Panc1 (cell line): Measurements from ENCODE around the gene CREB5. TPM values are rescaled to one million over a fixed set of nuclear protein-coding genes. Genes with fewer than 3 reads are reported as not detected.

Source experiments
- ATAC-seq: fragments of 200-7000 bp; cut with Tn5 transposase; 2 replicates; pipeline ENCODE4 v1.9.1; 2020; ENCODE audit warnings: mild to moderate bottlenecking, moderate library complexity
- BruUV-seq: library from RNA; stranded (reverse); fragments of 400-500 nt; replicated peaks from 2 replicates; lab custom pipeline; 2021; lab: Mats Ljungman, UMichigan
- CTCF ChIA-PET: fragments of 300-600 bp; sonication (Branson Sonifier 250); formaldehyde crosslinking; loops from one replicate; lab custom pipeline; 2022; ENCODE audit warnings: antibody characterized with exemption; lab: Charles Lee
- POLR2A ChIA-PET: fragments of 300-600 bp; sonication (Branson Sonifier 250); formaldehyde crosslinking; loops from one replicate; lab custom pipeline; 2022; ENCODE audit warnings: antibody characterized with exemption; lab: Charles Lee
- DNase-seq: peaks from one replicate; pipeline ENCODE4 v3.0.0-alpha.2; 2010; ENCODE audit warnings: low read depth, low spot score
- H3K27ac ChIP-seq: 2 replicates; pipeline ENCODE4 v1.5.1; 2011; ENCODE audit warnings: mild to moderate bottlenecking, low read length, inconsistent platforms
- H3K27me3 ChIP-seq: fragments of 200-500 bp; sonication (Bioruptor generic); 2 replicates; pipeline ENCODE4 v1.6.0; 2014; ENCODE audit warnings: low read length, inconsistent platforms; ENCODE audit not compliant: control insufficient read depth, insufficient read depth
- H3K36me3 ChIP-seq: fragments of 200-500 bp; sonication (Bioruptor generic); 2 replicates; pipeline ENCODE4 v1.5.1; 2014; ENCODE audit warnings: inconsistent platforms, mild to moderate bottlenecking, low read length, moderate library complexity; ENCODE audit not compliant: control insufficient read depth, insufficient read depth
- H3K4me1 ChIP-seq: 2 replicates; pipeline ENCODE4 v1.5.1; 2011; ENCODE audit warnings: inconsistent platforms, mild to moderate bottlenecking, low read length, moderate library complexity; ENCODE audit not compliant: control insufficient read depth, insufficient read depth
- H3K4me3 ChIP-seq, 2 experiments: 2 replicates each; pipeline ENCODE4 v1.5.1; 2011 to 2012; ENCODE audit warnings: low read depth in 2 of 2, low read length in 2 of 2, mild to moderate bottlenecking in 2 of 2, inconsistent platforms in 1 of 2, moderate library complexity in 1 of 2
- H3K9me3 ChIP-seq: fragments of 200-500 bp; sonication (Bioruptor generic); 2 replicates; pipeline ENCODE4 v1.5.1; 2014; ENCODE audit warnings: low read depth, mild to moderate bottlenecking, inconsistent platforms, low read length, moderate library complexity; ENCODE audit not compliant: control insufficient read depth, insufficient read depth
- POLR2AphosphoS5 ChIP-seq: IDR thresholded peaks from 2 replicates; pipeline ENCODE4 v1.6.1; 2012; ENCODE audit warnings: mild to moderate bottlenecking, low read depth, low read length, moderate library complexity
- REST ChIP-seq, 2 experiments: IDR thresholded peaks; 2 replicates each; pipeline ENCODE4 v1.6.1; 2011 to 2012; ENCODE audit warnings: low read depth in 2 of 2, control low read depth in 1 of 2, low read length in 1 of 2, mild to moderate bottlenecking in 1 of 2, moderate library complexity in 1 of 2; ENCODE audit not compliant: insufficient read depth in 1 of 2
- SIN3A ChIP-seq: IDR thresholded peaks from 2 replicates; pipeline ENCODE4 v1.6.1; 2012; ENCODE audit warnings: low read depth, mild to moderate bottlenecking, low read length, moderate library complexity, borderline replicate concordance; ENCODE audit not compliant: insufficient read depth
- TCF7L2 ChIP-seq: IDR thresholded peaks from 2 replicates; pipeline ENCODE4 v1.6.1; 2011; ENCODE audit warnings: mild to moderate bottlenecking, low read depth, low read length, inconsistent platforms
- in situ Hi-C: cut with HindIII; loops from 2 replicates; pipeline ENCODE4 v1.10.0; 2016; ENCODE audit warnings: low sequenced_read_pairs, low pct_unique_long_range_greater_than_20kb
- intact Hi-C: fragments of 100-400 bp; cut with micrococcal nuclease; formaldehyde crosslinking; loops from one replicate; pipeline ENCODE4 v1.10.0; 2022; ENCODE audit not compliant: unreplicated experiment
- total RNA-seq: library from RNA; stranded (reverse); gene quantifications from one replicate; pipeline ENCODE4 v1.2.1, GENCODE V29; 2021; ENCODE audit not compliant: unreplicated experiment
- TF ChIP-seq, protein P1 (sequence below): fragments of 450-650 bp; IDR thresholded peaks from 2 replicates; pipeline ENCODE4 v1.5.1; 2017; ENCODE audit warnings: mild to moderate bottlenecking

The CREB5 gene
- total RNA-seq, 1 experiment from 2014 or later: 3.1 TPM

DNA sequence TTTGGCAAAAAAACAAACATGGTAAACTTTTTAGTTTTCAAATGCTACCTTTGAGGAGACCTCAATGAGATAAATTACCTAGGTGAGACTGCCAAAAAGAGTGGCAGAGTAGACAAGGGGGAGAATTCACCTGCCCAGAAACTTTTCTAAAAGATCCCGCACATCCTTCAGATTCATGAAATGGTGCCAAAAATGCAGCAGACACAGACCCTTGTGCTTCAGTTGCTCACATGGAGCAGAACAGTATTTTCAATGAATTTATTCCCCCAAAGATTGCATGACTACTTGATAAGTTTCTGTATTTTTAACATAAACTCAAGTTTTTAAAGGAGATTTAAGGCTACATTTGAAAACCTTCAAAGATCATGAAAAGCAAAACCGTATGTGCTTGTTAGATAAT lies 275.9 kb downstream of the CREB5 start:
- TF ChIP-seq TCF7L2 (no peak), POLR2AphosphoS5 (no peak), SIN3A (no peak), REST (IDR thresholded peaks at IDR 0.05; ENCODE audit: insufficient read depth in 1 of 2, low read depth in 2 of 2, low read length in 1 of 2) (no peak)
- TF ChIP-seq, protein P1, sequence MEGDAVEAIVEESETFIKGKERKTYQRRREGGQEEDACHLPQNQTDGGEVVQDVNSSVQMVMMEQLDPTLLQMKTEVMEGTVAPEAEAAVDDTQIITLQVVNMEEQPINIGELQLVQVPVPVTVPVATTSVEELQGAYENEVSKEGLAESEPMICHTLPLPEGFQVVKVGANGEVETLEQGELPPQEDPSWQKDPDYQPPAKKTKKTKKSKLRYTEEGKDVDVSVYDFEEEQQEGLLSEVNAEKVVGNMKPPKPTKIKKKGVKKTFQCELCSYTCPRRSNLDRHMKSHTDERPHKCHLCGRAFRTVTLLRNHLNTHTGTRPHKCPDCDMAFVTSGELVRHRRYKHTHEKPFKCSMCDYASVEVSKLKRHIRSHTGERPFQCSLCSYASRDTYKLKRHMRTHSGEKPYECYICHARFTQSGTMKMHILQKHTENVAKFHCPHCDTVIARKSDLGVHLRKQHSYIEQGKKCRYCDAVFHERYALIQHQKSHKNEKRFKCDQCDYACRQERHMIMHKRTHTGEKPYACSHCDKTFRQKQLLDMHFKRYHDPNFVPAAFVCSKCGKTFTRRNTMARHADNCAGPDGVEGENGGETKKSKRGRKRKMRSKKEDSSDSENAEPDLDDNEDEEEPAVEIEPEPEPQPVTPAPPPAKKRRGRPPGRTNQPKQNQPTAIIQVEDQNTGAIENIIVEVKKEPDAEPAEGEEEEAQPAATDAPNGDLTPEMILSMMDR: no peak
- ChIA-PET CTCF (no interaction called here), POLR2A (no interaction called here)
- ATAC-seq (no peak), DNase-seq (no peak)
- H3K9me3 ChIP-seq: no peaks in the 10 kb centered on the region
- H3K36me3 ChIP-seq: no peaks in the 10 kb centered on the region
- intact Hi-C loops (no loop called here), in situ Hi-C loops (no loop called here)
- no peaks in the 10 kb centered on the region for H3K27me3 ChIP-seq
- no TSS peak for BruUV-seq
- H3K4me3 ChIP-seq: no peak overlapping the region
- H3K4me1 ChIP-seq: peaks cover 17% of the 10 kb centered on the region
- H3K27ac ChIP-seq: no peak overlapping the region

DNA sequence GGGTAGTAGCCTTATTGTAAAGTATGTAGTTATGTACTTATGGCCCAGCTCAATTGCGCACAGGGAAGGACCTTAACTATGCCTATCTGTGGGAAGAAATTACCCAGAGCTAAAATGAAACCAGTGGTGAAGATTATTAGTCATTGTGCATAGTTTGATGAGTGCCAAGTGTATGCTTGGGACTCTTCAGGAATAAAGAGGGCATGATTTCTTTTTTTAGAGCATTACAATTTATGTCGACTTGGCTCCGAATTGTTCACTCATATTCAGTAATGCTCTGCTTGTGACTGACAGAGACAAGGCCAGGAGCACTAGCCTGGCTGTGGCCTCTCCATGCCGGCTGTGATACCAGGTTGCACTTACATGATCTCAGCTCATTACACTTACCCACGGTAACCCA lies 276.3 kb downstream of the CREB5 start:
- no TSS peak for BruUV-seq
- H3K27ac ChIP-seq: no peak overlapping the region
- DNase-seq (no peak), ATAC-seq (no peak)
- peaks cover 17% of the 10 kb centered on the region for H3K4me1 ChIP-seq
- H3K4me3 ChIP-seq: no peak overlapping the region
- H3K9me3 ChIP-seq: no peaks in the 10 kb centered on the region
- ChIA-PET POLR2A (no interaction called here), CTCF (no interaction called here)
- H3K27me3 ChIP-seq: no peaks in the 10 kb centered on the region
- in situ Hi-C loops: no loop called here
- intact Hi-C loops: no loop called here
- TF ChIP-seq, protein P1: no peak
- no peak for TF ChIP-seq REST (IDR thresholded peaks at IDR 0.05; ENCODE audit: insufficient read depth in 1 of 2, low read depth in 2 of 2, low read length in 1 of 2)
- TF ChIP-seq SIN3A: no peak
- no peak for TF ChIP-seq POLR2AphosphoS5
- no peak for TF ChIP-seq TCF7L2
- no peaks in the 10 kb centered on the region for H3K36me3 ChIP-seq
